AG04449 (cell line): ENCODE results near the gene OTOF.

ENCODE experiments used
- CTCF ChIA-PET: fragments of 350-600 bp; formaldehyde crosslinking; extraction: SDS; loops from one replicate; lab custom pipeline; 2021; ENCODE audit warnings: antibody characterized with exemption; lab: Yijun Ruan, JAX
- POLR2A ChIA-PET: fragments of 400-600, 350-600 bp; formaldehyde crosslinking; extraction: SDS; loops from one replicate; lab custom pipeline; 2020; ENCODE audit warnings: antibody characterized with exemption, inconsistent platforms; lab: Yijun Ruan, JAX
- DNase-seq: peaks from one replicate; pipeline ENCODE4 v3.0.0-alpha.2; 2010; ENCODE audit warnings: low read depth, low spot score
- H3K4me3 ChIP-seq: 2 replicates; pipeline ENCODE4 v1.5.1; 2011; ENCODE audit warnings: low read depth, mild to moderate bottlenecking, control low read depth, low read length
- CTCF ChIP-seq: IDR thresholded peaks from one replicate; pipeline ENCODE4 v1.5.1; 2011; ENCODE audit warnings: mild to moderate bottlenecking, moderate library complexity, low read length, control low read depth, inconsistent platforms; ENCODE audit not compliant: insufficient read depth; ENCODE audit errors: missing control alignments

OTOF gene

DNA sequence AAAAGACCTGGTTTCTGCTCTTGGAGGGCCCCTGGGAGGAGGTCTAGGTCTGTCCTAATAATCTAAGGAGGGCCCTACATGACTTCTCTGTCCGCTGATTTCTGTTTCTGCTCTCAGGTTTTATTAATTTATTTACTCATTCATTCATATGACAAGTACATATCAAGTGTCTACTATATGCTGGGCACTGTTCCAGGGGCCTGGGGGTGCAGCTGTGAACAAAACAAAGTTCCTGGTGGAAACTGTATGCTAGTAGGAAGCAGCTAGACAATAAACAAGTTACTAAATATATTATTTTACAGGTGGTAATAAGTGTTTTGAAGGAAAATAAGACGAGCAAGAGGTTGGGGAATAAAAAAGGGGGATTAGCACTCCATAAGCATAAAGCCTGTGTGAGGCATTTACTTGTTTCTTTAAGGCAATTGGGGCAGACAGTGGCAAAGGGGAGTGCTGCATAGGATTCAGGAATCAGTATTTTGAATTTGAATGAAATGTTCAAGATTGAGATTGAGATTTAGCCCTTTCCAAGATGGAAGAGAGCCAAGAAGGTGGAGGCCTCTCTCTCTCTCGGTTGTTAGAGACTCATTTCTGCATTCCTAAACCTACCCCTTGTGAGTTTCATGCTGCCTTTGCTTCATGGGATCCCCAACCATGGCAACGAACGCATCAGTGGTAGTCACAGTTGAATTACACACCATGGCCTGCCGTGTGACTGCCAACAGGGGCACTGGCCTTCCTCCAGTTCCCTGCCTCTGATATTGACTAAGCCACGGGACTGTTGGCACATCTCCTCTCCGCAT lies 47.9 kb downstream of the OTOF start:
- ChIA-PET POLR2A (no interaction called here), CTCF (no interaction called here)
- DNase-seq: no peak
- no peak overlapping the region for H3K4me3 ChIP-seq
- no peak for TF ChIP-seq CTCF

GRCh38 chr2:26428846-26429245 lies 49.1 kb downstream of the OTOF start:
- DNase-seq: no peak
- H3K4me3 ChIP-seq: no peak overlapping the region
- ChIA-PET CTCF (no interaction called here), POLR2A (no interaction called here)
- no peak for TF ChIP-seq CTCF

DNA sequence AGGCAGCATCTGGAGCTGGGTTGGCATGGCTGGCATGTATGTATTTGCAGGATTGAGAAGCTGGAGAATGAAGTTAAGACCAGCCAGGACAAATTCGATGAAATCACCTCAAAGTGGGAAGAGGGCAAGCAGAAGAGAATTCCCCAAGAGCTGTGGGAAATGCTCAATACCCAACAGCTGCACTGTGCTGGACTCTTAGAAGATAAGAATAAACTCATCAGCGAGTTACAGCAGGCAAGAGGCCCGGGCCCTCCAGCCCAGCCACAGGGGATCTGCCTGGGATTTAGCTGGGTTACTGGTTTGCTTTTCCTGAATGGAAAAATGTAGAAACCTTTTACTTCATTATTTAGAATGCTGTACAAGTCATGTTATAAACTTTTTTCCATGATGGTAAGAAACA lies 53.7 kb downstream of the OTOF start:
- CTCF ChIA-PET: no interaction called here
- no peak for DNase-seq
- TF ChIP-seq CTCF: no peak
- POLR2A ChIA-PET: no interaction called here
- no peak overlapping the region for H3K4me3 ChIP-seq

DNA sequence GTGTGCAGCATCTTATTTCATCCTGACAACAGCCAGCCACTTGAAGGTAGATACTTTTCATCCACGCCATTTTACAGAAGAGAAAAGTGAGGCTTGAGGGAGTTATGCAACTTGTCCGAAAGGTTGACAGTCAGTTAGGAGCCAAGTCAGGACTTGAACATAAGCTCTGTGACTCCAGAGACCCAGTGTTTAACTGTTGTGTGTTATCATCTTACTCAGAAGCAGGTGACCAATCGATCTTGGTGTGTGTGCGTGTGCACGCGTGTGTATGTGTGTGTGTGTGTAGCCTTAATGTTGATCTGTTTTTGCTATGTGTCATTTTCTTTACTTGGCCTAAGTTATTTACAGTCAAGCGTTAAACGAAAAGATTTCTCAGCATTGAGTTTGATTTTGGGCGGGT lies 54.2 kb downstream of the OTOF start:
- DNase-seq: no peak
- no peak overlapping the region for H3K4me3 ChIP-seq
- POLR2A ChIA-PET: no interaction called here
- TF ChIP-seq CTCF: no peak
- CTCF ChIA-PET: no interaction called here

- no peak for TF ChIP-seq CTCF
- ChIA-PET CTCF (interaction anchor here (1.7 kb wide), 1 partner anchor 9 kb away, joined by 5 read pairs; no protein-coding TSS in a partner anchor), POLR2A (no interaction called here)
- DNase-seq: no peak
- no peak overlapping the region for H3K4me3 ChIP-seq
Observed at GRCh38 chr2:26422947-26423629, 54.8 kb downstream of the OTOF start.

DNA sequence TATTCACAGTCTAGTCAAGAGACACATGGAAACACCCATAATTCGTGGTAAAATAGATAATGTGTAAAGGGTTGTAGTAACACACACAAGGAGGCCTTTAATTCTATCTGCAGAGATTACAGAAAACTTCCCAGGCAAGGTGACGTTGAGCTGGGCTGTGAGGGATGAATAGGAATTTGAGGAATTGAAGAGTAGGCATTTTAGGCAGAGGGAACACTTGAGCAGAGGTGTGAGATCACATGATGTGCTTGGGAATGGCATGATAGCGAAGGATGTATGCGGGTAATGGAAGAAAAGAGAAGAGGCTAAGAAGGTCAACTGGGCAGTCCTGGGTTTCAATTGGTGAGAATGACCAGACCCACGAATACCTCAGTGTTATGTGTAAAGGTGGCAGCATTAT lies 56.0 kb downstream of the OTOF start:
- ChIA-PET CTCF (interaction anchor here (1.7 kb wide), 1 partner anchor 10 kb away, joined by 5 read pairs; no protein-coding TSS in a partner anchor), POLR2A (no interaction called here)

More for the DNA sequence above, 56.0 kb downstream of the OTOF start:
- TF ChIP-seq CTCF: no peak
- DNase-seq: no peak
- no peak overlapping the region for H3K4me3 ChIP-seq
